OCI-LY3 (cell line): ENCODE measurements around the gene THAP8.
A peak's percentile ranks its signal among the peaks of the same experiment; 100 is the strongest.

Experiments
- CTCF ChIP-seq: fragments of 200-600, 300-600 bp; sonication (generic); IDR thresholded peaks from 2 replicates; pipeline ENCODE4 v1.5.1; 2014; ENCODE audit warnings: antibody characterized with exemption, low read length, low read depth
- EZH2phosphoT487 ChIP-seq: fragments of 200-600 bp; shearing (Covaris generic); IDR thresholded peaks from 2 replicates; pipeline ENCODE4 v1.6.1; 2018; ENCODE audit warnings: antibody characterized with exemption, mixed run types, low read depth

- TF ChIP-seq CTCF, result peak; percentile 9; the same call in 1 of the 2 replicates
- no peak for TF ChIP-seq EZH2phosphoT487
Measured at GRCh38 chr19:36030264-36031148, 23.6 kb downstream of the THAP8 start.
